Measurements from ENCODE around the gene CSMD2. TPM values are rescaled to one million over a fixed set of nuclear protein-coding genes. Genes with fewer than 3 reads are reported as not detected.

CSMD2 gene
- total RNA-seq, 2 donors from 2014 or later: 0.62 to 2.8 TPM

GRCh38 chr1:33501774-33502173 lies 663.3 kb downstream of the CSMD2 start:
- H3K4me1 ChIP-seq (ENCODE audit: control insufficient read depth, insufficient read depth, low read length): no peaks in the 10 kb centered on the region
- H3K27me3 ChIP-seq (ENCODE audit: control insufficient read depth, insufficient read depth, low read length, poor library complexity, severe bottlenecking): no peaks in the 10 kb centered on the region
- Mint-ChIP-seq H3K36me3 (ENCODE audit: low read depth) (peaks cover 12% of the 10 kb centered on the region), H3K27me3 (ENCODE audit: insufficient read depth) (no peaks in the 10 kb centered on the region), H3K4me1 (no peaks in the 10 kb centered on the region), H3K9me3 (peaks cover 16% of the 10 kb centered on the region), H3K27ac (no peak overlapping the region), H3K4me3 (no peak overlapping the region)
- no peak overlapping the region for H3K9ac ChIP-seq (ENCODE audit: extremely low read depth, low read length, poor library complexity, severe bottlenecking)
- WGBS, 2 experiments (ENCODE audit: insufficient coverage in 1 of 2, insufficient read length in 1 of 2): 91 to 100% methylated on average over 6 to 8 of the region's 8 CpGs
- H3K36me3 ChIP-seq (ENCODE audit: control insufficient read depth, insufficient read depth, low read length): no peaks in the 10 kb centered on the region
- TF ChIP-seq, protein P1, sequence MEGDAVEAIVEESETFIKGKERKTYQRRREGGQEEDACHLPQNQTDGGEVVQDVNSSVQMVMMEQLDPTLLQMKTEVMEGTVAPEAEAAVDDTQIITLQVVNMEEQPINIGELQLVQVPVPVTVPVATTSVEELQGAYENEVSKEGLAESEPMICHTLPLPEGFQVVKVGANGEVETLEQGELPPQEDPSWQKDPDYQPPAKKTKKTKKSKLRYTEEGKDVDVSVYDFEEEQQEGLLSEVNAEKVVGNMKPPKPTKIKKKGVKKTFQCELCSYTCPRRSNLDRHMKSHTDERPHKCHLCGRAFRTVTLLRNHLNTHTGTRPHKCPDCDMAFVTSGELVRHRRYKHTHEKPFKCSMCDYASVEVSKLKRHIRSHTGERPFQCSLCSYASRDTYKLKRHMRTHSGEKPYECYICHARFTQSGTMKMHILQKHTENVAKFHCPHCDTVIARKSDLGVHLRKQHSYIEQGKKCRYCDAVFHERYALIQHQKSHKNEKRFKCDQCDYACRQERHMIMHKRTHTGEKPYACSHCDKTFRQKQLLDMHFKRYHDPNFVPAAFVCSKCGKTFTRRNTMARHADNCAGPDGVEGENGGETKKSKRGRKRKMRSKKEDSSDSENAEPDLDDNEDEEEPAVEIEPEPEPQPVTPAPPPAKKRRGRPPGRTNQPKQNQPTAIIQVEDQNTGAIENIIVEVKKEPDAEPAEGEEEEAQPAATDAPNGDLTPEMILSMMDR (conservative IDR thresholded peaks at IDR 0.05): no peak
- no peak overlapping the region for H3K4me3 ChIP-seq (ENCODE audit: low read length)
- no peak overlapping the region for H3K27ac ChIP-seq (ENCODE audit: low read depth, low read length)
- DNase-seq: no peak
- H3K9me3 ChIP-seq (ENCODE audit: control insufficient read depth, low read length): no peaks in the 10 kb centered on the region

GRCh38 chr1:33501309-33501708 lies 663.7 kb downstream of the CSMD2 start:
- Histone ChIP-seq H3K9ac (ENCODE audit: extremely low read depth, low read length, poor library complexity, severe bottlenecking) (no peak overlapping the region), H3K27me3 (ENCODE audit: control insufficient read depth, insufficient read depth, low read length, poor library complexity, severe bottlenecking) (no peaks in the 10 kb centered on the region), H3K4me3 (ENCODE audit: low read length) (no peak overlapping the region), H3K36me3 (ENCODE audit: control insufficient read depth, insufficient read depth, low read length) (no peaks in the 10 kb centered on the region), H3K27ac (ENCODE audit: low read depth, low read length) (no peak overlapping the region), H3K4me1 (ENCODE audit: control insufficient read depth, insufficient read depth, low read length) (no peaks in the 10 kb centered on the region), H3K9me3 (ENCODE audit: control insufficient read depth, low read length) (peaks cover 4% of the 10 kb centered on the region)
- WGBS, 2 experiments (ENCODE audit: insufficient coverage in 1 of 2, insufficient read length in 1 of 2): 94 to 100% methylated on average over 2 of the region's 2 CpGs
- TF ChIP-seq, protein P1 (conservative IDR thresholded peaks at IDR 0.05): no peak
- Mint-ChIP-seq H3K36me3 (ENCODE audit: low read depth) (peaks cover 16% of the 10 kb centered on the region), H3K4me3 (no peak overlapping the region), H3K4me1 (no peaks in the 10 kb centered on the region), H3K9me3 (peaks cover 21% of the 10 kb centered on the region), H3K27ac (no peak overlapping the region), H3K27me3 (ENCODE audit: insufficient read depth) (no peaks in the 10 kb centered on the region)
- DNase-seq: no peak

GRCh38 chr1:33500547-33500946 lies 664.5 kb downstream of the CSMD2 start:
- no peak overlapping the region for H3K27ac Mint-ChIP-seq
- TF ChIP-seq, protein P1 (conservative IDR thresholded peaks at IDR 0.05): peak; percentile 72
- DNase-seq: peak; percentile 65
- 51 to 58% methylated on average over 3 of the region's 4 CpGs for WGBS, 2 experiments (ENCODE audit: insufficient coverage in 1 of 2, insufficient read length in 1 of 2)
- H3K4me3 ChIP-seq (ENCODE audit: low read length): no peak overlapping the region
- no peak overlapping the region for H3K27ac ChIP-seq (ENCODE audit: low read depth, low read length)
- H3K9ac ChIP-seq (ENCODE audit: extremely low read depth, low read length, poor library complexity, severe bottlenecking): no peak overlapping the region
- peaks cover 5% of the 10 kb centered on the region for H3K36me3 ChIP-seq (ENCODE audit: control insufficient read depth, insufficient read depth, low read length)
- H3K9me3 Mint-ChIP-seq: peaks cover 29% of the 10 kb centered on the region
- no peaks in the 10 kb centered on the region for H3K4me1 ChIP-seq (ENCODE audit: control insufficient read depth, insufficient read depth, low read length)
- no peaks in the 10 kb centered on the region for H3K27me3 ChIP-seq (ENCODE audit: control insufficient read depth, insufficient read depth, low read length, poor library complexity, severe bottlenecking)
- no peak overlapping the region for H3K4me3 Mint-ChIP-seq
- no peaks in the 10 kb centered on the region for H3K27me3 Mint-ChIP-seq (ENCODE audit: insufficient read depth)
- no peaks in the 10 kb centered on the region for H3K4me1 Mint-ChIP-seq
- H3K9me3 ChIP-seq (ENCODE audit: control insufficient read depth, low read length): peaks cover 11% of the 10 kb centered on the region
- peaks cover 23% of the 10 kb centered on the region for H3K36me3 Mint-ChIP-seq (ENCODE audit: low read depth)
